Measurements from ENCODE around the gene ENTPD1.

GRCh38 chr10:95865814-95866466 is 110.0 kb downstream of the ENTPD1 start:
- TF ChIP-seq GATA3 (IDR thresholded peaks at IDR 0.05; ENCODE audit: borderline replicate concordance): no peak
- TF ChIP-seq, protein P1, sequence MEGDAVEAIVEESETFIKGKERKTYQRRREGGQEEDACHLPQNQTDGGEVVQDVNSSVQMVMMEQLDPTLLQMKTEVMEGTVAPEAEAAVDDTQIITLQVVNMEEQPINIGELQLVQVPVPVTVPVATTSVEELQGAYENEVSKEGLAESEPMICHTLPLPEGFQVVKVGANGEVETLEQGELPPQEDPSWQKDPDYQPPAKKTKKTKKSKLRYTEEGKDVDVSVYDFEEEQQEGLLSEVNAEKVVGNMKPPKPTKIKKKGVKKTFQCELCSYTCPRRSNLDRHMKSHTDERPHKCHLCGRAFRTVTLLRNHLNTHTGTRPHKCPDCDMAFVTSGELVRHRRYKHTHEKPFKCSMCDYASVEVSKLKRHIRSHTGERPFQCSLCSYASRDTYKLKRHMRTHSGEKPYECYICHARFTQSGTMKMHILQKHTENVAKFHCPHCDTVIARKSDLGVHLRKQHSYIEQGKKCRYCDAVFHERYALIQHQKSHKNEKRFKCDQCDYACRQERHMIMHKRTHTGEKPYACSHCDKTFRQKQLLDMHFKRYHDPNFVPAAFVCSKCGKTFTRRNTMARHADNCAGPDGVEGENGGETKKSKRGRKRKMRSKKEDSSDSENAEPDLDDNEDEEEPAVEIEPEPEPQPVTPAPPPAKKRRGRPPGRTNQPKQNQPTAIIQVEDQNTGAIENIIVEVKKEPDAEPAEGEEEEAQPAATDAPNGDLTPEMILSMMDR (IDR thresholded peaks at IDR 0.05): no peak
- no peak for TF ChIP-seq POLR2A (IDR thresholded peaks at IDR 0.05; ENCODE audit: low read length)
- TF ChIP-seq BCL3 (IDR thresholded peaks at IDR 0.05): no peak
- no peak for TF ChIP-seq MAFK (IDR thresholded peaks at IDR 0.05; ENCODE audit: partially characterized antibody)
- no peak for TF ChIP-seq CEBPB (IDR thresholded peaks at IDR 0.05)
- TF ChIP-seq EP300 (IDR thresholded peaks at IDR 0.05): no peak
- TF ChIP-seq RAD21 (conservative IDR thresholded peaks at IDR 0.05 in 1 of 2, IDR thresholded peaks at IDR 0.05 in 1 of 2): no peak
